ENCODE measurements around the gene MAT2A. TPM values are rescaled to one million over a fixed set of nuclear protein-coding genes. Genes with fewer than 3 reads are reported as not detected.
"Not testable (repeated sequence)": the region's sequence is repeated elsewhere in the genome, so short reads cannot be mapped to it uniquely, and the experiment has no call there.

MAT2A gene
- total RNA-seq, 1 donor from 2014 or later = 262 TPM

DNA sequence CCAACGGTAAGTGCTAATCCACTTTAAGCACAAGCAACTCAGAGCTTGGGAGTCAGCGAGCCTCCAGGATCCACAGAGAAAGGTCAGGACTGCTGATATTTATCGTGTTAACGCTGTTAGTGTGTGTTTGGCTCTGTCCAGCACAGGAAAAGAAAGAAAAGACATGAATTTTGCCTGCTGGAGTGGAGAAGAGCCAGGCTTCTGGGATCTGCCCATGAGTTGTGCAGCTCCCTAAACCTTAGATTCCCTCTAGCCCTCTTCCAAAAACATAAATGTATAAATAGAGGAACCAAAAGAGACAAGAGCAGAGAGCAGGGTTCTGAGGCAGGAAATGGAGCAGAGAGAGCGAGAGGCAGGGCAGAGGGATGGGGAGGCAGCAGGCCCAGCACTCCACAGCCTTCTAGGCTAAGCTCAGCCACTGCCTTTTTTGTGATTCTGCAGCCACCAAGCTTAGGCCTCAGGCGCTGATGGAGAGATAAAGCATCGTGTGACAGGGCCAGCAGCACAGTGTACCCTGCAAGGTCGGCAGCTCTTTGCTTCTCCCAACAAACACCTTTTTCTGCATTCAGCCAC is 14.5 kb upstream of the MAT2A start:
- no peak for DNase-seq (ENCODE audit: low spot score)

DNA sequence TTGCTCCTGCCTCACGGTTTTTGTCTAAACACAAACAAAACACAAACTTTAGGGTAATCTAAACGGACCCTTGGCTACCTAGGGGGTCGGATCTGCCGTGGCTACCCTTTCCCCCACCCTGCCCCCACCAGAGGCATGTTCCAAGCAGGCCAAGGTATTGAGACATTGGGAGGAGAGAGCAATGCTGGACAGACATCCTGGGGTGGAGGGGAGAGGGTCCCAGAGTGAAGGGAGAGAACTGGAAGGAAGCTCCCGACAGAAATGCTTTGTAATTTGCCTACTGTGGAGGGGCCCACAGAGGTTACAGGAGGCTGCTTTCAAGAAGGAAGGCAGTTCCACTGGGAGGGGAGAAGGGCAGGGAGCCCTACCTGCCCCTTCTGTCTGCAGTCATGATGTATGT is 13.9 kb upstream of the MAT2A start:
- no peak for DNase-seq (ENCODE audit: low spot score)

DNA sequence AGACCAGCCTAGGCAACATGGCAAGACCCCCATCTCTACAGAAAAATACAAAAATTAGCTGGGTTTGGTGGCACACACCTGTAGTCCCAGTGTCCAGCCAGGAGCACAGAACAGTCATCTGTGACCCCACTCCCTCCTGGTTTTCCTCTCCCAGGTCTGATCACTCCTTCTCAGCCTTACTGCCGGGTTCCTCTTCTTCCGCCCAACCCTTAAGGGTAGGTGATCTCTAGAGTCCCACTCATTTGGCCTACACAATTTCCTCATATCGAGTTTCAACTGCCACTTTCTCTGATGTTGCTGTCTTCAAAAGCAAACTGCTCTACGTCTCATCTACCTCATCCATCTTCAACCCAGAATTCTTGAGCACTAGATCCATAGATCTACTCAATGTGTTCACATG is 13.4 kb upstream of the MAT2A start:
- DNase-seq (ENCODE audit: low spot score) = no peak

- no peak for DNase-seq (ENCODE audit: low spot score)
Observed at GRCh38 chr2:85527787-85528186, 11.2 kb upstream of the MAT2A start.

- DNase-seq (ENCODE audit: low spot score) = no peak
Observed at GRCh38 chr2:85528355-85528754, 10.6 kb upstream of the MAT2A start.

DNA sequence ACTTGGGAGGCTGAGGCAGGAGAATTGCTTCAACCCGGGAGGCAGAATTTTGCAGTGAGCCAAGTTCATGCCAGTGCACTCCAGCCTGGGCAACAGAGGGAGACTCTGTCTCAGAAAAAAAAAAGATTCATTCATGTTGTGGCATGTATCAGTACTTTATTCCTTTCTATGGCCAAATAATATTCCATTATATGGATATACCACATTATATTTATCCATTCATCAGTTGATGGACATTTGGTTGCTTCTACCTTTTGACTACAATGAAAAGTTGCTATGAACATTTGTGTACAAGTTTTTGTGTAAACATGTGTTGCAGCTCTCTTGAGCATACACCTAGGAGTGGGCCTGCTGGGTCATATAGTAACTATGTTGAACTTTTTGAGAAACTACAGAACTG is 9.2 kb upstream of the MAT2A start:
- DNase-seq (ENCODE audit: low spot score) = no peak

GRCh38 chr2:85531589-85531988 is 7.4 kb upstream of the MAT2A start:
- DNase-seq (ENCODE audit: low spot score) = no peak

- no peak for DNase-seq (ENCODE audit: low spot score)
Observed at GRCh38 chr2:85534099-85534498, 4.9 kb upstream of the MAT2A start.

GRCh38 chr2:85534881-85535280 is 4.1 kb upstream of the MAT2A start:
- no peak for DNase-seq (ENCODE audit: low spot score)

DNA sequence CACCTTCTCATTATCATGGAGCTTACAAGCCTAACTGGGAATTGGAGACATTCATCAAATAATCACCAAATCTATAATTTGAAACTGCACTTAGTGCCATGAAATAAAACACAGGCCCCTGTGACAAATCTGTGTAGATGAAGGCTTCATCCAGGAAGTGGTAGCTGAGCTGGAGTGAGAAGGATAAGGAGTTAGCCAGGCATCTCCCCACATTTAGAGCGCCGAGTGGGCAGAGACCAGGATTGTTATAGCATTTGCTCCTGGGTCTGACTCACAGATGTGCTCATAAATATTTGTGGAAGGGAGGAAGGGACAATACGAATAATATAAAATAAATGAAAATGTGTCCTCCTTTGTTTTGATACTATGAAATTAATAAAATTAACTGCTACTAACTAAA is 2.5 kb upstream of the MAT2A start:
- no peak for DNase-seq (ENCODE audit: low spot score)

- peak; percentile 52 for DNase-seq (ENCODE audit: low spot score)
Observed at GRCh38 chr2:85537600-85538506, 1.1 kb upstream of the MAT2A start.

DNA sequence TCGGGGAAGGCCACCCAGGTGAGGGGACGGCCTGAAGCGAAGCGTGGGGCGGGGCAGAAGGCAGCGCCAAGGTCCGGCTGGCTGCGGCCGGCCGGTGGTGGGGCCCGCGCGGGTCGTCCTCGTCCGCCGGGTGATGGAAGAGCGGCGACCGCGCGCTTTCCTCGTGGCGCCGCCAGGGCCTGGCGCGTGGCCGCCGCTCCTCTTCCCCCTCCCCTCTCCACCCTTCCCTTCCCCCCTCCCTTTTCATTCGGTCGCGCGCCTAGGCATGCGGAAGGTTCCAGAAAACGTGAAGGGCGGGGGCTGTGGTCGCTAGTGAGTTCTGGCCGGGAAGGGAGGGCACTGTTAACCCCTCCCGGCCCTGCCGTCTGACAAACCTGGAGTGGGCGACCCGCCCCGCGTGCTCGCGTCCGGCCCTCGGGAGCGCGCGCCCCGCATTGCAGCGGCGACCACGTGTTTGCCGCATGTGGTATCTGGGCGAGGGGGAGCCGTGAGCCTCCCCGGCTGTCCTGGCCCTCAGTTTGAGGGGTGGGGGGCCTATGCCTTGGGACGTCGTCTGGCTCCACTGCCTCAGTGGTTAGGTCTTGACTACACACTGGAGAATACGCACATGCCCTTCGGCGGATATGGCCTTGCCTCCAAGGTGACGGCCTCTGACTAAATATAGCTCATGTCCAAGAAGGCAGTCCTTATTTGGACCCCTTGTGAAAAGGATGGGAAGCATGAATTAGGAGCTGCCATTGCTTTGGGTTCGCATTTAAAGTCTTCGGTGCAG is 579 bp downstream of the MAT2A start:
- peak; percentile 64 for DNase-seq (ENCODE audit: low spot score)

GRCh38 chr2:85540133-85540648 is 1.2 kb downstream of the MAT2A start:
- DNase-seq (ENCODE audit: low spot score) = no peak

DNA sequence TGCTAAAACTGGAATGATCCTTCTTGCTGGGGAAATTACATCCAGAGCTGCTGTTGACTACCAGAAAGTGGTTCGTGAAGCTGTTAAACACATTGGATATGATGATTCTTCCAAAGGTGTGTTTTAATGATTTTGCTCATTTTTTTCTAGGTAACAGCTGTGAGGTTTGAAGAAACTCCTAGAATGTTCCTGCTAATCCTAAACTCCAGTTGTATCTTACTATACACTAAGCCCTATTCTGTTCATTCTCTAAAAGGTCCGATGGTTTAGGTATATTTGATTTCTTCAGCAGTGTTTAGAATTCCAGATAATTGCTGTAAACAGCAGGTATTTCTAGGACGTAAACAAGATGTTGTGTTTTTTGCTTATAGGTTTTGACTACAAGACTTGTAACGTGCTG is 2.3 kb downstream of the MAT2A start:
- DNase-seq (ENCODE audit: low spot score) = no peak

GRCh38 chr2:85541753-85542457 is 2.9 kb downstream of the MAT2A start:
- no peak for DNase-seq (ENCODE audit: low spot score)

DNA sequence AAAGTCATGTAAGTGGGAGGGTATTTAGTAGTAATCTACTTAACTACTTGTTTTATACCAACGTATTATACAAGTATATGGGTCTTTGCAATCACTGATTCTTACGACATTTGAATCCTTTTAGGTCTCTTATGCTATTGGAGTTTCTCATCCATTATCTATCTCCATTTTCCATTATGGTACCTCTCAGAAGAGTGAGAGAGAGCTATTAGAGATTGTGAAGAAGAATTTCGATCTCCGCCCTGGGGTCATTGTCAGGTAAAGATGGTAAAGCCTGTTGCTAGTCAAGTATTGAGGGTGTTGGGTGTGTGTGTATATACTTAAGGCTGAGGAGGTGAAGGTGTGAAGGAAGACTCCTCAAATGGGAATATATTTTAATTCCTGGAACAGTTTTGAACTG is 3.8 kb downstream of the MAT2A start:
- no peak for DNase-seq (ENCODE audit: low spot score)

DNA sequence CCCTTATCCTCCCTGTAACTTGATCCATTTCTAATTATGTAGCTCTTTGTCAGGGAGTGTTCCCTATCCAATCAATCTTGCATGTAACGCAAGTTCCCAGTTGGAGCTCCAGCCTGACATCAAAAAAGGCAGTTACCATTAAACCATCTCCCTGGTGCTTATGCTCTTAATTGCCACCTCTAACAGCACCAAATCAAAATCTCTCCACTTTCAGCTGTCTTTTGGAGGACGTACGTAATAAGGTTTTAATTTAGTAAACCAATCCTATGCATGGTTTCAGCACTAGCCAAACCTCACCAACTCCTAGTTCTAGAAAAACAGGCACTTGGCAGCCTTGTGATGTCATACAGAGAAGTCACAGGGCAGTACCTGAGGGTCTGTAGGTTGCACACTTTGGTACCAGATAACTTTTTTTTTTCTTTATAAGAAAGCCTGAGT is 5.3 kb downstream of the MAT2A start:
- not testable (repeated sequence) for DNase-seq (ENCODE audit: low spot score)

DNA sequence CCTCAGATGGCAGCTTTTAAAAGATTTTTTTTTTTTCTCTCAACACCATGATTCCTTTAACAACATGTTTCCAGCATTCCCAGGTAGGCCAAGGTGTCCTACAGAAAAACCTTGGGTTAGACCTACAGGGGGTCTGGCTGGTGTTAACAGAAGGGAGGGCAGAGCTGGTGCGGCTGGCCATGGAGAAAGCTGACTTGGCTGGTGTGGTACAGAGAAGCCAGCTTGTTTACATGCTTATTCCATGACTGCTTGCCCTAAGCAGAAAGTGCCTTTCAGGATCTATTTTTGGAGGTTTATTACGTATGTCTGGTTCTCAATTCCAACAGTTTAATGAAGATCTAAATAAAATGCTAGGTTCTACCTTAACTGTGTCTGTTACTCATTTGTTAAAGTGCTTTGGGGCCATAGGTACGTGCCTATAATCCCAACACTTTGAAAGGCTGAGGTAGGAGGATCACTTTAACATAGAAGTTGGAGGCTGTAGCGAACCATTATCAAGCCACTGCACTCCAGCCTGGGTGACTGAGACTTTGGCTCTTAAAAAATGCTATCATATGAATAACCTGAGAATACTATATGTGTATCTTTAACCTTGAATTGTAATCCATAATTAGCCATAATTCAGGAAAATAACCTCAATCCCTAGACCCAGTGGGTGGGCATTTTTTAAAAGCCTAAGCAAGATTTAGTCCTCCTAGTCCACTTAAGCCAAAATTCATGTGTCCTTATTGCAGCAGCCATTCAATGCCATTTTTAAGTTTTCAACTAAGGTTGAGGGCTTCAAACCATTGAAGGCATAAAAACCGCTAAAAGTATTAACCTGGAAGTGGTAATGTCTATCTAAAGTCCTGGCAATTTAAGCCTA is 6.2 kb downstream of the MAT2A start:
- not testable (repeated sequence) for DNase-seq (ENCODE audit: low spot score)

- no peak for DNase-seq (ENCODE audit: low spot score)
Observed at GRCh38 chr2:85545780-85546240, 6.8 kb downstream of the MAT2A start.

- no peak for DNase-seq (ENCODE audit: low spot score)
Observed at GRCh38 chr2:85547089-85547858, 8.3 kb downstream of the MAT2A start.
